Stimulated activated CD4-positive, alpha-beta T cell treated with anti-CD3 and anti-CD28 coated beads, Interleukin-1b, Interleukin-23, amount 100 ng/mL, for 1 hour (primary cell): ENCODE results near the gene LAMA4.
"Not testable (repeated sequence)": the region's sequence is repeated elsewhere in the genome, so short reads cannot be mapped to it uniquely, and the experiment has no call there.

ENCODE experiments used
- DNase-seq, 2 donors: peaks; one replicate each; pipeline ENCODE4 v3.0.0-alpha.2; 2020; ENCODE audit warnings: low read depth in 2 of 2

LAMA4 gene

DNA sequence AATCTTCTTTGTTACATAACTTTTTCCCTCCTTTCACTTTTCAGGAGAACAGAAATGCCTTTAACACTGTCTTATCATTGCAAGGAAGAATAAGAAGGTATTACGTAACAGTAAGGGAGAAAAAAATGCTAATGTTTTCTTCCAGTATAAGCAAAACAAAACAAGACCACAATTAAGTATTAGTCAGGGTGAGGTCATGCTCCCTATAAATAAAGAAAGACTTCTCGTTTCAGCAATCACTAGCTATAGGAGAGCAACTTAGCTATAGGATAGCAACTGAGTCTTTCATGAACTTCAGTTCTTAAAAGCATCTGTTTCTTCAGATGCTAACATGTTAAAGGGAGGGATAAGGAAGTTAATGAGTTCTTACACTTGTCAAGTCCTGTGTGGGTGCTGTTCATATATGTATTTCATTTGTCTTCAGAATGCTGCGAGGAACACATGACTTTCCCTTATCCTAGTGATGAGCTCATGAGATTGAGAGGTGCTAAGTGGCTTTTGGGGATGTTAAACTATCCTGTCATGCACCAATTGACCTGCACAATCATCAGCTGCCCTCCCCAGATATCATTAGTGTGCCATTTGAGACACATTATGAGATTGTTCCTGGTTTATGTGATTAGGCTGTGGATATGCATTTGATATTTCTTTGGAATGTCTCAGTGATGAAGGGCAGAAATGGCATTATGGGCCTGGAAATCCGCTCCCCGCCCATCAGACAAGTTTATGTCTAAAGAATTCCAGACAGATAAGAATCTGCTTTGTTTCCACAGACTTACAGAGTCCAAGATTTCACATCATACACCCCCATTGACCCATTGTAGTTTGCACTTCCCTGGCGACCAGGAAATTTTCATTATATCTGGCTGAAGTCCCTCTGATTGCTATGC, 37.5 kb downstream of the LAMA4 start:
- no peak for DNase-seq

DNA sequence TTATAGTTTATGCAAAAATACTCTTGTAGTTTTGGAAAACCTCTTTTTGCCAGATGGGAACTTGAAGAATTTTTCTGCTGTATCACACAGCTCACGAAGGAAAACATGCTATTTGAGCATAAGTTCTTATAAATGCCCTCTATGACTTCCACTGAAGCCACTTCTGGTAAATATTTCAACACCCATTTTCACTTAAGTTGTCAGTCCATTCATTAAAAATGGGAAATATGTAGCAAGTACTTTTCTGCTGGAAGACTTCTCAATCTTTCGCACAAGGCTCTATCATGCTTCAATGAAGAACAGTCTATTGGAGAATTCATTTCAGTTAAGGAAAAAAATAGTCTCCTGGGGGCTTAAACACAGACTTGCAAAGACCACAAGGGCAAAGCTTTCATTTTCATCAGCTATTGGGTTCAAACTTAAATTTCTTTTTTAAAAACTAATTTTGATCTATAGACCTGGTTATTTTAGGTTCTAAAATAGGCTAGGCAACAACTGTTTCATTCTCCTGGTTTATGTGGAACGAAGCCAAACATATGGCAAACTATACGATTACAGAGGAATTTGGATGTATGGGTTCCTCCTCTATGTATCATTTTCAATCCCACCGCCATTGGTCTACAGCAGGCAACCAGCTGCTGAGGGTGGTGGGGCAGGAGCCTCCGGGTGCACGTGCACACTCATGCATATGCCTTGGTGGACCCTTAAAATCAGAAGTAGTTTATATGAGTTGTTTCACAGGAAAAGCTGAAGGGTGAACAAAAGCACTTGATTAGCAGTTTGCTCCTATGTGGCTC, 38.7 kb downstream of the LAMA4 start:
- no peak for DNase-seq

DNA sequence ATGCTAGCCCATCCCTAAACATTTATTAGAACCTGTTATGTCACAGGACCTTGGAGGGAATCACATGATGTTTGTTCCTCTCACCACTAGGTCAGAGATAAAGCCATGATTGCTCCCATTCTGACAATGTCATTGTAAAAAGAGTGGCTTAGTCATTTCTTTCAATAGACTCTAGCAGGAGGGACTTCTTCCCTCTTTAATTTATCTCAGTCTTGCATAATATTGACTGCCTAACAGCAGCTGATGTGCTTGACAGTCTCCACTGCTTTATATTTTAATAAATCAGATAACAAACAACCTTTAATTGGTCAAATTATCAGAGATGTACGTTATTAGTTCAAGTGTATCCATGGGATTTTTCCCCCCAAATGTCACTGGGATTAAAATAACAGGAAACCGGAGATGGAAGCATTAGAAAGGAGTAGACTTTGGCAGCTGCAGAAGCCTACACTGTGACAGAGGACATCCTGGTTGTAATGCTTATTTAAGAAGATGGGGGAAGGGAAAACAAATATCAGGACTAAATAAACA, 39.6 kb downstream of the LAMA4 start:
- DNase-seq: no peak

DNA sequence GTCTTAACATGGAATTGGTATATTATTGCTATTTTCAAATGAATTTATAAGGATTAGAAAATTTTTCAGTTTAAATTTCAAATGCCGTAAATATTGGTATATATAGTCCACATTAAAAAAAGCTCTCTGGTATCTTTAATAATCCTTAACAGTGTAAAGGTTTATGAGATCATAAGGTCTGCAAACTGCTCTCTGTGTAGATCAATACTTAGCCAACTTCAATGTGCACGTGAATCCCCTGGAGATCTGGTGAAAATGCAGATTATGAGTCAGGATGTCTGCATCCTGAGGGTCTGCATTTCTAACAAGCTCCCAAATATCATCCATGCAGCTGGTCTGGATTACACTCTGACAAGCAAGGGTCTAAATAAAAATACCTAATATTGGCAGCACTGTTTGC, 43.5 kb downstream of the LAMA4 start:
- DNase-seq: no peak

DNA sequence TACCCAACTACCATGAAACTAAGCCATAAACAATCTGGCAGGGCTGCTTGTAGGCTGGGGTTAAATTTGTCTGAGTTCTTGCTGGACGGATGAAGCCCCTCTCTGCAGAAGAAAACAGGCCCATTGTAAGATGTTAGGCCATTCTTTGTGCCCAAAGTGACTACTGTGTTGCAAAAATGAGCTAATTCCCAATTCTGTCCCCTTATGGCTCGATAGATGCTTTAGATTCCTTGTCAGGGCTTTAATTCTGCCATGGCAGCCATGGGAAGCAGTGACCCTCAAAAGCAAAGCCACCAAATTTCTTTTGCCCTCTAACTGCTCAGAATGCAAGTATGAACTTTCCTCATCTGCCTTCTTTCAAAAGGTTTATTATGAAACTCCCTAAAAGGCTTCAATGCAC, 45.2 kb downstream of the LAMA4 start:
- no peak for DNase-seq

DNA sequence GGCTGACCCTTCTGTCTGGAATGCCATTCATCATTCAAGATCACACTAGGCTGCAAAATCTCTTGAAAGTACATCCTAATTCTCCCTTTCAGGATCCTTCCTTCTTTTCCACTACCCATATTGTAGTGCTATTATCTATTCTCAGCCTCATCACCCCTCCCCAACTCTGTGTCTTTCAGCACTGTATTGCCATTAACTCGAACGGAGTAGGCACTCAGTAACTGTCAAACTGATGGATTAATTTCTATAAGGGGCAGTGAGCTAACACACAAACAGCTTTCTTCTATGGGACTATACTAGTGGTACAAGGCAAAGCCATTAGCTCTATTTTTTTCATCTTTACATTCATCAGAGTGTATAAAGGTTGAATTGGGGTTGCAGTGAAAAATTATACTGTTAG, 46.6 kb downstream of the LAMA4 start:
- DNase-seq: no peak

DNA sequence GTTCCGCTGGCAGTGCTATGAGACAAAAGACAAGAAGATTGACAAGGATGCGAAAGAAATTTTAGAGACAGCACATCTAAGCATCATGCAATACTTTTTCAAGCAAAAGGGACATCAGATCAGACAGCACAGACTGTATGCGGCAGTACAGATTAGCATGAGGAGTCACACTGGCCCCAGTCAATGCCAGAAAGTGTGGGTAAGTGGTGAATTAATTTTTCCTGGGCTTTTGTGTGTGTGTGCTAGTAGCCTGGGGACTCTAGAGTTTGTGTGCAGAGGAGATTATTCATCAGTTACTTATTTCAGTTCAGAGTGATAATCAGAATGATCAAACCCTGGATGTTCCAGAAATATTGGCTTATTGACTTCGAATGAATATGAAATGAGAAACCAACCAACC, 47.2 kb downstream of the LAMA4 start:
- no peak for DNase-seq

DNA sequence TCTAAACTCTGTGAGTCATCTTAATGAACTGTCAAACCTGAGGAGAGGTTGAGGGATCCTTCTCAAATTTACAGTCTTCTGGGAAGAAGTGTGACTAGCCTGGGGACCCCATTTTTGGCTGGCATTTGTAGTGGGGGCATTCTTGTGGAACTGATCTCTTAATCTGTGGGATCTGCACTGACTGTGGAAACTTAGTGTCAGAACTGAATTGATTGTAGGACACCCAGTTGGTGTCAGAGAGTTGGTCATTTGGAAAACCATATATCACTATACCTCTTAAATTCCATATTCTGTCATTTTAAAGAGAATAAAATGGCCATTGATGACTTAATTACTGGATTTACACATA, 48.3 kb downstream of the LAMA4 start:
- no peak for DNase-seq

DNA sequence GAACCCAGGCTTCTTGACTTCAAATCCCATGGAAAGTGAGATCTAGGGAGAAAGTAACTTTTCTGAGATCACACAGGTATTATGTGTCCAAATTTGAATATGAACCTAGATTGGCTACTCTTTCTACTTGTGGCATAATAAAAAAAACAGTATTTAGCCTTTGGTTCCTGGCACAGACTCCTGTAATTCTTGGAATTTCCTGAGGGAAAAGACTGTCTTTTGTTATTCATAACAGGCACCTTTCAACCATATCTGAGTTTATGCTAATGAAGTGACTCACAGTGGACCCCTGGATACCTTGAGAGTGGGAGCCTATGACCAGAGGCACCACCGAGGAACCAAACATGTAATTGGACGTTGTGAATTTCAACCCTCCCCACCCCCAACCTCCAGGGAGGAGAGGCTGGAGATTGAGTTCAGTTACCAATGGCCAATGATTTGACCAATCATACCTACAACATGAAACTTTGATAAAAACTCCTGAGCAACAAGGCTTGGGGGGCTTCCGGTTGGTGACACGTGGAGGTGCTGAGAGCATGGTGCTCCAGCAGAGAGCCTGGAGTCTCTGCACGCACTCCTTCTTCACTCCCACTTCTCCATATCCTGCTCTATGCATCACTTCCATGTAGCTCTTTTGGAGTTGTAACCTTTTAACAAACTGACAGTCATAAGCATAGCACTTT, 48.8 kb downstream of the LAMA4 start:
- no peak for DNase-seq

DNA sequence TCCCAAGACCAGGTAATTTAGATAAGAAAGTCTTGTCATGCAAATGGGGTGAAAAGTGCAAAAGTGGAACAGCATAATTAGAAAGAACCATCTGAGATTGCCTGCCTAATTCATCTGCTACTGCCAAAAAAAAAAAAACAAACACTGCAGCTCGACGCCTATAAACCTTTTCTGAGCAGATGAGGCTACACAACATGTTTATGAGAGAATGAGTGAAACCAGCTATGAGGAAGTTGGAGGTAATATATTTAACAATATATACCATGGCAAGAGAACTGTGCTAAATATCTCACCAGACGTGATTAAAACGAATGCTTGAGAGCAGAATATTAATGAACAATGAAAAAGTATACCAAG, 50.0 kb downstream of the LAMA4 start:
- DNase-seq: no peak

DNA sequence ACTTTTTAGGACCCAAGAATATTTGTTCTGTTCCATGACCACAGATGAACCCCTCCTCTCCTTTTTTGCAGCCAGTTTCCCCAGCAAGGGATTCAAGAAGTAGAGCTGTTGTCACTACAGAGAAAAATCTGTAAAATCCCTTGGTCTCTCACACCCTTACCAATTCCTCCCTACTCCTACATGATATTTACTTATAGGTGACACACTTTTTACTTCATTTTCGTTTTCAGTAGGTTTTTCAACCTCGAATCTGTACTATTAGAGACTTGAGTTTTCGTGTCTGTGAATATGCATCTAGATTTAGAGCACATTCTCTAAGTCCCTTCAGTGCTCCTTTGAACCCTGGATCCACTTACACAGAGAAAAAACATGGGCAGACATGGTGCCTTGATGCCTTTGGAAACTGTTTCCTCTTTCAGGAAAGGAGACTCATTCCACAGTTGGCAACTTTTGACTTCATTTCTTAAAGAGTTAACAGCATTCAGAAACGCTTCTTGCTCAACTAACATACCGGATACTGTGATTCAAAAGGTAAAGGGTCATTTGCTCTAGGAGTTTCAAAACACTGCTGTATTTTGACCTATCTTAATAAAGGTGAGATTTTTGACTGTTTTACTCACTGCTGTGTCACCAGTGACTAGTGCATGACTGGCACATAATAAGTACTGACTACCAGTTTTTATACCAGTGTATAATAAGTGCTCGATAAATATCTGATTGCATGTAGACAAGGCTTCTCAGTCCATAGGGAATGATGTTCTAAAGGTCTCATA, 50.6 kb downstream of the LAMA4 start:
- DNase-seq: no peak

DNA sequence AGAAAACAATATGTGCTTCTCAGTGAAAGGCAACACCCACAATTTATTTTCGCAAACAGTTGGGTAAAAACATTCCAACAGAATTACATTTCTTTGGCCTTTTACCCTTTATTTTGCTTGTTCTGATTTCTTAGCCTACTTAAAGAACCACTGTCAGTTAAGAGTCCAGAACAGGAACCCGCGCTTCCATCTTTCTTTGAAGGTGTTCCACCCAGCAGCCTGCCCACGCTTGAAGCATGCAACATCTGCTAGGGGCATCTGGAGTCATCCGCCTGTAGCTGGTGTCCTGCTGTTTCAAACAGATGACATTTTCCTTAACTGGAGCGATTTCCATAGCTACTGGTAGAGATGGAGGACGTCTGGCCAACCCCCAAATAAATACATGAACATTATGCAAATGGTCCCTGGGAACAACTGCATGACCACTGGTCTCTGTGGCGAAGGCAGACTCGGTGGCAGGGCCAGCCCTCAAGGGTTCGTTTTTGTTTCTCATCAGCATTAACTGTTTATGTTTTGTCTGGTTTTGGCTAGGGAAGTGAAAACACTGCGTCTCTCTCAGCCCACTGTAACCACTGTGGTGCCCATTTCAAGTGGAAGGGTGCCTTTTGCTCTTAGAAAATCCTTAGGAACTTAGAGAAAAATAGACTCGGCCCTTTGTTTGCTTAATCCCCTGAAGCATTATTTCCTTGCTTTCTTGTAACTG, 51.6 kb downstream of the LAMA4 start:
- no peak for DNase-seq

DNA sequence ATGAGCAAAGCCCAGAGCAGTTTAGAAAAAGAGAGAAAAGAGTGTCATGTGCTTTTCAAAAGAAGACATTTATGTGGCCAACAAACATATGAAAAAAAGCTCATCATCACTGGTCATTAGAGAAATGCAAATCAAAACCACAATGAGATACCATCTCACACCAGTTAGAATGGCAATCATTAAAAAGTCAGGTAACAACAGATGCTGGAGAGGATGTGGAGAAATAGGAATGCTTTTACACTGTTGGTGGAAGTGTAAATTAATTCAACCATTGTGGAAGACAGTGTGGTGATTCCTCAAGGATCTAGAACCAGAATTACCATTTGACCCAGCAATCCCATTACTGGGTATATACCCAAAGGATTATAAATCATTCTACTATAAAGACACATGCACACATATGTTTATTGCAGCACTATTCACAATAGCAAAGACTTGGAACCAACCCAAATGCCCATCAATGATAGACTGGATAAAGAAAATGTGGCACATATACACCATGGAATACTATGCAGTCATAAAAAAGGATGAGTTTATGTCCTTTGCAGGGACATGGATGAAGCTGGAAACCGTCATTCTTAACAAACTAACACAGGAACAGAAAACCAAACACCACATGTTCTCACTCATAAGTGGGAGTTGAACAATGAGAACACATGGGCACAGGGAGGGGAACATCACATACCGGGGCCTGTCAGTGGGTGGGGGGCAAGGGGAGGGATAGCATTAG, 54.0 kb downstream of the LAMA4 start:
- DNase-seq: not testable (repeated sequence)

DNA sequence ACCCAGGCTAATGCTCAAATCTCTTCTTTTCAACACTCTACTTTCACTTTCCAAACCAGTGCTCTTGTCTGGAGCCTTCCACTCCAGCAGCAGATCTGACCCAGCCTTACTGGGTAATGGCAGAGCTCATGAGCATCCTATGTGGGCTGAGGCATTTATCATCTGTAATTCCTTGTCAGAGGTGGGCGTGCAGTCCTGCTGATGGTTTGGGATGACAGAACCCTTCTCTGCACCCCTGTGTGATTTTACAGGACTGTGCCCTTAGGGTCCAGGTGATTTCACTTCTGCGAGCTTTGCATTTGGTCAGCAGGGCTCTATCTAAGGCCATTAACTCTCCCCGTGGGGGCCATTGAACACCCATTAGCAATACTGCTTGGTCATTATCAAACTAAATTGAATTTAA, 55.4 kb downstream of the LAMA4 start:
- DNase-seq: no peak

DNA sequence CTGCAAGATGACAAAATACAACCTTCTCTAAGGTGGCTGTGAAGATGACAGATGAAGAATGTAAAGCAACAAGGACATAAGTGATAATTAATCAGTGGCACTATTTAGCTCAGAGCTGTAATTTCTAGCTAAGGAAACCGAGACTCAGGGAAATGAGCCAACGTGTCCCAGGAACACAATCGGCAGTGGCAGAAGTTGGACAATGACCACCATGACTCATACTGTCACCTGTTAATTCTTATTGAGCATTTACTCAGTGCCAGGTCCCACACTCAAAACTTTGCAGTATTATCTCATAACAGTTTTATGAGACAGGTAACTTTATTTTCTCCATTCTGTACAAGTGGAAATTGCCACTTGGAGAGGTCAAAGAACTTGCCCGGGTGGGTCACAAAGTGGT, 55.8 kb downstream of the LAMA4 start:
- DNase-seq: no peak

DNA sequence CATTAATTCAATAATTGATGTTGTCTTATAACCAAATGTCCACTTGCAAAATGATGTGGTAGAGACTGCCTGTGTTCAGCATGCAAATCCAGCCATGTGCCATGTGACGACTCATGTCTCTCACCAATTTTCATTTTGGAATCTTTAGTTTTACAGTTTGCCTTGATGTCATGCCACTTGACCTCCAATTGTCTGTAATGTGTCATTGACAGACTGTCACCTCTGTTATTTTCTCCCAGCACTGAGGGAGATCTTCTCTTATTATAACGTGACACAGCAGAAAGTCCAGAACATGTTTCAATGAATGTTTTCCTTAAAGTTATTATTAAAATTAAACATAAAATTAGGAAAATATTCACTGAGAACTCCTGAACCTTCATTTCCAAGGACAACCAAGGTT, 56.7 kb downstream of the LAMA4 start:
- DNase-seq: no peak

DNA sequence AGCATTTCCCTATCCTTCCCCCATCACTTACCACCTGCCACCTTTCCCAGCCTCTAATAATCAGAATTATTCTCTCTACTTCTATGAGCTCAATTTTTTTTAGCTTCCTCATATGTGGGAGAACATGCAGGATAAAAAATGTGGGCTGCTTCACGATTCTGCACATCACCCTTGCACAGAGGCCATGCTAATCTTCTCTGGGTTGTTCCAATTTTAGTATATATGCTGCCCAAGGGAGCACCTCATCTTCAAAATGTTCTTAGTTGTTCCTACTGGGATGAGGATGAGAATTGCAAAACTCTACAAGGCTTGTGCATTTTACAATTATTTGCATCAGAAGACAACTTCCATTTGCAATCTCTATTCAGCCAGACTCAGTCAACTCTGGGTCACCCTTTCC, 58.1 kb downstream of the LAMA4 start:
- no peak for DNase-seq

DNA sequence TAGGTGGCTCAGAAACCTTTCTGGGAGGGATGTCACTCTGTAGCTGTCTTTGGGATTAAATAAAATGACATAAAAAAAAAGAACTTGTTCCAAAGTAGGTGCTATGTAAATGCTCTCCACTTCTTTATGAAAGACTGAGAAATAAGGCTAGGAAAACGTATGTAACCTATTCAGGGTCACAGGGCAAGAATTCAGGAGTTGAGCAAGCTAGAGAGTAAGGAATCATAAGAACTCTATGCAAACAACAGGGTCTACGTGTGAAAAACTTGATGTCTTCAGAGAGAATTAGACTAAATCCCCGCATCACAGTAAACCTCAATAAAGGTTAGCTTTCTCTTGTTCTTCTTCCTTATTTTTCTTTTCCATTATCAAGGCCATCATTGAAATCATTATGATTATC, 59.2 kb downstream of the LAMA4 start:
- no peak for DNase-seq

DNA sequence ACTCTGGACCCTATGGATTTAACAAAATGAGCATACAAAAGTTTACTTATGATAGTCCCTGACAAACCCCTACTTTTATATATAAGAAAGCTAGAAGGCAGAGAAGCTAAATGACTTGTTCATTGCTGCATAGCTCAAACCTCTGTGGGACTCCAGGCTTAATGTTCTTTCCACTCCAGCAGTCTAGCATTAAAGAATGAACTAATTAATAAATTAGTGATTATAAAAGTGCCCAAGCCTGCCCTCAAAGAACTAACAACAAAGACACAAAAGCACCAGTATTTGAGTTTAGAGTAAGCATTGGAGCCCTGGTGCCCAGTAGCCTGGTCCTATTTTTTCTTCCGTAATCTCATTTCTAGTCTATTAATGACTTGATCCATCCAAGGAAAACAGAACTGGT, 59.9 kb downstream of the LAMA4 start:
- no peak for DNase-seq

DNA sequence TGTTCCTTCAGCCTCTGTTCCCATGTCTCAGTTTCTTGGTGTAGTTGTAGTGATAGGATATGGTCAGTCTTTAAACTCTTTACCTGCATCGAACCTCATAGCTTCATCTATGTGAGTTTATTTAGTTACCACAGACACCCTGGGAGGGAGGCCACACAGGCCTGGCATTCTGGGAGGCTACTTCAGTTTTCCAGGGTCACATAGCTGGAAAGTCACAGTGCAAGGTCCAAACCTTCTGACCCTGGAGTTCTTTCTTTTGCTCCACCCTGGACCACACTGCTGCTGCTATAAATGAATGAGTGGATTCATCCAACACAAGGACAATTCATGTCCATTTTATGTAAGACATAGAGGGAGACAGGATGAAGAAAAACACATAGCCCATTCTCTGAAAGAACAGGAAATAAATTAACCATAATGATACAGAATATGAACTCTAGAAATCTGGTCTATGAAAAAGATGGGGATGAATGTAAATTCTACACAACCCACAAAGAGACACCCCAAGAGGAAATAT, 60.8 kb downstream of the LAMA4 start:
- no peak for DNase-seq
